ENCODE data around the gene MBOAT1. TPM values are rescaled to one million over a fixed set of nuclear protein-coding genes. Genes with fewer than 3 reads are reported as not detected.

MBOAT1 gene
- polyA plus RNA-seq (2012; ENCODE audit: low read depth, missing spikeins): 4.2 TPM

- peak; percentile 90 for FAIRE-seq
Measured at GRCh38 chr6:20212392-20213111, at the start of gene MBOAT1. MBOAT1 (minus strand) TSS chr6:20212469; CDS start chr6:20212234, 235 bp downstream.

GRCh38 chr6:20261685-20262084 lies 49.4 kb upstream of the MBOAT1 start:
- no peak for TF ChIP-seq TAF1 (IDR thresholded peaks at IDR 0.05; ENCODE audit: low read depth, low read length)
- TF ChIP-seq POLR2AphosphoS5 (IDR thresholded peaks at IDR 0.05; ENCODE audit: low read depth, low read length): no peak
- TF ChIP-seq POLR2A (IDR thresholded peaks at IDR 0.05; ENCODE audit: low read depth, low read length): no peak
- no peak for TF ChIP-seq PAX5 (IDR thresholded peaks at IDR 0.05; ENCODE audit: insufficient read depth, low read length, severe bottlenecking)
- DNase-seq (ENCODE audit: insufficient read length, low spot score) (no peak), FAIRE-seq (no peak)

More at GRCh38 chr6:20212392-20213111, at the start of gene MBOAT1:
- no peak for TF ChIP-seq POU2F2 (IDR thresholded peaks at IDR 0.05; ENCODE audit: low read depth, low read length)
- TF ChIP-seq PAX5 (IDR thresholded peaks at IDR 0.05; ENCODE audit: insufficient read depth, low read length, severe bottlenecking): no peak
- TF ChIP-seq TAF1 (IDR thresholded peaks at IDR 0.05; ENCODE audit: low read depth, low read length): no peak
- peak; percentile 59 for TF ChIP-seq SPI1 (IDR thresholded peaks at IDR 0.05; ENCODE audit: low read depth, low read length)
- TF ChIP-seq POLR2A (IDR thresholded peaks at IDR 0.05; ENCODE audit: low read depth, low read length): 0 out of 2 replicates have a peak, but pooled peaks have one; percentile 19
- no peak for TF ChIP-seq POLR2AphosphoS5 (IDR thresholded peaks at IDR 0.05; ENCODE audit: low read depth, low read length)
- DNase-seq (ENCODE audit: insufficient read length, low spot score): peak; percentile 59

GRCh38 chr6:20260360-20260759 lies 48.1 kb upstream of the MBOAT1 start:
- DNase-seq (ENCODE audit: insufficient read length, low spot score) (no peak), FAIRE-seq (no peak)
- TF ChIP-seq POLR2A (IDR thresholded peaks at IDR 0.05; ENCODE audit: low read depth, low read length) (no peak), POLR2AphosphoS5 (IDR thresholded peaks at IDR 0.05; ENCODE audit: low read depth, low read length) (no peak), SPI1 (IDR thresholded peaks at IDR 0.05; ENCODE audit: low read depth, low read length) (no peak), TAF1 (IDR thresholded peaks at IDR 0.05; ENCODE audit: low read depth, low read length) (no peak), PAX5 (IDR thresholded peaks at IDR 0.05; ENCODE audit: insufficient read depth, low read length, severe bottlenecking) (no peak), POU2F2 (IDR thresholded peaks at IDR 0.05; ENCODE audit: low read depth, low read length) (no peak)

- TF ChIP-seq POU2F2 (IDR thresholded peaks at IDR 0.05; ENCODE audit: low read depth, low read length) (no peak), POLR2A (IDR thresholded peaks at IDR 0.05; ENCODE audit: low read depth, low read length) (no peak), PAX5 (IDR thresholded peaks at IDR 0.05; ENCODE audit: insufficient read depth, low read length, severe bottlenecking) (no peak), POLR2AphosphoS5 (IDR thresholded peaks at IDR 0.05; ENCODE audit: low read depth, low read length) (no peak), SPI1 (IDR thresholded peaks at IDR 0.05; ENCODE audit: low read depth, low read length) (no peak), TAF1 (IDR thresholded peaks at IDR 0.05; ENCODE audit: low read depth, low read length) (no peak)
- DNase-seq (ENCODE audit: insufficient read length, low spot score): no peak
- no peak for FAIRE-seq
Measured at GRCh38 chr6:20259316-20260049, 47.2 kb upstream of the MBOAT1 start.

- DNase-seq (ENCODE audit: insufficient read length, low spot score) (no peak), FAIRE-seq (no peak)
- no peak for TF ChIP-seq POU2F2 (IDR thresholded peaks at IDR 0.05; ENCODE audit: low read depth, low read length)
- no peak for TF ChIP-seq SPI1 (IDR thresholded peaks at IDR 0.05; ENCODE audit: low read depth, low read length)
- TF ChIP-seq PAX5 (IDR thresholded peaks at IDR 0.05; ENCODE audit: insufficient read depth, low read length, severe bottlenecking): no peak
- no peak for TF ChIP-seq POLR2AphosphoS5 (IDR thresholded peaks at IDR 0.05; ENCODE audit: low read depth, low read length)
- no peak for TF ChIP-seq POLR2A (IDR thresholded peaks at IDR 0.05; ENCODE audit: low read depth, low read length)
- no peak for TF ChIP-seq TAF1 (IDR thresholded peaks at IDR 0.05; ENCODE audit: low read depth, low read length)
Measured at GRCh38 chr6:20255428-20255827, 43.2 kb upstream of the MBOAT1 start.

GRCh38 chr6:20254295-20254694 lies 42.0 kb upstream of the MBOAT1 start:
- DNase-seq (ENCODE audit: insufficient read length, low spot score) (no peak), FAIRE-seq (no peak)
- TF ChIP-seq POU2F2 (IDR thresholded peaks at IDR 0.05; ENCODE audit: low read depth, low read length) (no peak), SPI1 (IDR thresholded peaks at IDR 0.05; ENCODE audit: low read depth, low read length) (no peak), TAF1 (IDR thresholded peaks at IDR 0.05; ENCODE audit: low read depth, low read length) (no peak), PAX5 (IDR thresholded peaks at IDR 0.05; ENCODE audit: insufficient read depth, low read length, severe bottlenecking) (no peak), POLR2AphosphoS5 (IDR thresholded peaks at IDR 0.05; ENCODE audit: low read depth, low read length) (no peak), POLR2A (IDR thresholded peaks at IDR 0.05; ENCODE audit: low read depth, low read length) (no peak)

GRCh38 chr6:20253021-20253420 lies 40.8 kb upstream of the MBOAT1 start:
- FAIRE-seq: no peak
- DNase-seq (ENCODE audit: insufficient read length, low spot score): no peak

GRCh38 chr6:20252311-20252710 lies 40.0 kb upstream of the MBOAT1 start:
- no peak for DNase-seq (ENCODE audit: insufficient read length, low spot score)
- TF ChIP-seq POLR2AphosphoS5 (IDR thresholded peaks at IDR 0.05; ENCODE audit: low read depth, low read length) (no peak), SPI1 (IDR thresholded peaks at IDR 0.05; ENCODE audit: low read depth, low read length) (no peak), PAX5 (IDR thresholded peaks at IDR 0.05; ENCODE audit: insufficient read depth, low read length, severe bottlenecking) (no peak), TAF1 (IDR thresholded peaks at IDR 0.05; ENCODE audit: low read depth, low read length) (no peak), POU2F2 (IDR thresholded peaks at IDR 0.05; ENCODE audit: low read depth, low read length) (no peak), POLR2A (IDR thresholded peaks at IDR 0.05; ENCODE audit: low read depth, low read length) (no peak)
- FAIRE-seq: no peak

More at GRCh38 chr6:20253021-20253420, 40.8 kb upstream of the MBOAT1 start:
- TF ChIP-seq PAX5 (IDR thresholded peaks at IDR 0.05; ENCODE audit: insufficient read depth, low read length, severe bottlenecking) (no peak), POLR2A (IDR thresholded peaks at IDR 0.05; ENCODE audit: low read depth, low read length) (no peak), POLR2AphosphoS5 (IDR thresholded peaks at IDR 0.05; ENCODE audit: low read depth, low read length) (no peak), POU2F2 (IDR thresholded peaks at IDR 0.05; ENCODE audit: low read depth, low read length) (no peak), SPI1 (IDR thresholded peaks at IDR 0.05; ENCODE audit: low read depth, low read length) (no peak), TAF1 (IDR thresholded peaks at IDR 0.05; ENCODE audit: low read depth, low read length) (no peak)

GRCh38 chr6:20251525-20251924 lies 39.3 kb upstream of the MBOAT1 start:
- DNase-seq (ENCODE audit: insufficient read length, low spot score): no peak
- FAIRE-seq: no peak
- TF ChIP-seq TAF1 (IDR thresholded peaks at IDR 0.05; ENCODE audit: low read depth, low read length) (no peak), POLR2AphosphoS5 (IDR thresholded peaks at IDR 0.05; ENCODE audit: low read depth, low read length) (no peak), POLR2A (IDR thresholded peaks at IDR 0.05; ENCODE audit: low read depth, low read length) (no peak), PAX5 (IDR thresholded peaks at IDR 0.05; ENCODE audit: insufficient read depth, low read length, severe bottlenecking) (no peak), SPI1 (IDR thresholded peaks at IDR 0.05; ENCODE audit: low read depth, low read length) (no peak), POU2F2 (IDR thresholded peaks at IDR 0.05; ENCODE audit: low read depth, low read length) (no peak)
